OCI-LY3 (cell line): ENCODE results near the gene PDGFA.

Source experiments
- H2AFZ ChIP-seq: fragments of 200-600, 300-600 bp; shearing (Covaris generic); 2 replicates; pipeline ENCODE4 v1.6.0; 2014; ENCODE audit warnings: antibody characterized with exemption, low read depth, low read length
- H3K27ac ChIP-seq: fragments of 200-600, 300-600 bp; sonication (generic); 2 replicates; pipeline ENCODE4 v1.5.1; 2014; ENCODE audit warnings: mild to moderate bottlenecking, low read length, moderate library complexity, mixed read lengths
- H3K27me3 ChIP-seq: fragments of 200-600, 300-600 bp; sonication (generic); 2 replicates; pipeline ENCODE4 v1.6.1; 2014; ENCODE audit warnings: low read depth, low read length, mixed read lengths
- H3K36me3 ChIP-seq: fragments of 200-600, 300-600 bp; sonication (generic); replicated peaks from 2 replicates; pipeline ENCODE3; 2014; ENCODE audit warnings: low read depth, low read length, mixed read lengths
- H3K4me1 ChIP-seq: fragments of 300-600, 200-600 bp; sonication (generic); 2 replicates; pipeline ENCODE4 v1.6.1; 2014; ENCODE audit warnings: low read length, mixed read lengths
- H3K4me2 ChIP-seq: fragments of 200-600, 300-600 bp; sonication (generic); 2 replicates; pipeline ENCODE4 v1.6.1; 2014; ENCODE audit warnings: low read length, mixed read lengths
- H3K4me3 ChIP-seq: fragments of 300-600, 200-600 bp; sonication (generic); 2 replicates; pipeline ENCODE4 v1.5.1; 2014; ENCODE audit warnings: antibody characterized with exemption, mild to moderate bottlenecking, low read length, moderate library complexity
- H3K79me2 ChIP-seq: fragments of 300-600, 200-600 bp; shearing (Covaris generic); 2 replicates; pipeline ENCODE4 v1.6.1; 2014; ENCODE audit warnings: mild to moderate bottlenecking, low read length, mixed read lengths
- H3K9ac ChIP-seq: fragments of 300-600, 200-600 bp; shearing (Covaris generic); 2 replicates; pipeline ENCODE4 v1.6.0; 2014; ENCODE audit warnings: mild to moderate bottlenecking, low read length, moderate library complexity
- H3K9me3 ChIP-seq: fragments of 200-600, 300-600 bp; shearing (Covaris generic); 2 replicates; pipeline ENCODE4 v1.6.1; 2014; ENCODE audit warnings: low read length, mixed read lengths; ENCODE audit not compliant: insufficient read depth
- H4K20me1 ChIP-seq: fragments of 200-600, 300-600 bp; sonication (generic); 2 replicates; pipeline ENCODE4 v1.6.1; 2016; ENCODE audit warnings: low read length, mixed read lengths; ENCODE audit not compliant: insufficient read depth
- CTCF ChIP-seq: fragments of 200-600, 300-600 bp; sonication (generic); IDR thresholded peaks from 2 replicates; pipeline ENCODE4 v1.5.1; 2014; ENCODE audit warnings: antibody characterized with exemption, low read length, low read depth
- EZH2phosphoT487 ChIP-seq: fragments of 200-600 bp; shearing (Covaris generic); IDR thresholded peaks from 2 replicates; pipeline ENCODE4 v1.6.1; 2018; ENCODE audit warnings: antibody characterized with exemption, mixed run types, low read depth

PDGFA gene

GRCh38 chr7:532379-533143 is 12.9 kb upstream of the PDGFA start:
- H3K27ac ChIP-seq, result no peak overlapping the region
- no peaks in the 10 kb centered on the region for H4K20me1 ChIP-seq
- H3K4me2 ChIP-seq, result no peak overlapping the region
- no peak overlapping the region for H3K4me3 ChIP-seq
- no peaks in the 10 kb centered on the region for H3K4me1 ChIP-seq
- H3K27me3 ChIP-seq, result no peaks in the 10 kb centered on the region
- no peak overlapping the region for H3K9ac ChIP-seq
- TF ChIP-seq CTCF (no peak), EZH2phosphoT487 (no peak)
- no peak overlapping the region for H2AFZ ChIP-seq
- H3K9me3 ChIP-seq, result no peaks in the 10 kb centered on the region
- H3K79me2 ChIP-seq, result no peaks in the 10 kb centered on the region
- no peaks in the 10 kb centered on the region for H3K36me3 ChIP-seq

GRCh38 chr7:531777-532176 is 12.1 kb upstream of the PDGFA start:
- Histone ChIP-seq H3K9ac (no peak overlapping the region), H3K27me3 (no peaks in the 10 kb centered on the region), H4K20me1 (no peaks in the 10 kb centered on the region), H2AFZ (no peak overlapping the region), H3K9me3 (no peaks in the 10 kb centered on the region), H3K27ac (no peak overlapping the region), H3K36me3 (no peaks in the 10 kb centered on the region), H3K4me3 (no peak overlapping the region), H3K4me1 (no peaks in the 10 kb centered on the region), H3K79me2 (no peaks in the 10 kb centered on the region), H3K4me2 (no peak overlapping the region)
- TF ChIP-seq CTCF, result no peak
- no peak for TF ChIP-seq EZH2phosphoT487

- H3K4me3 ChIP-seq, result no peak overlapping the region
- H3K79me2 ChIP-seq, result no peaks in the 10 kb centered on the region
- no peaks in the 10 kb centered on the region for H3K9me3 ChIP-seq
- no peaks in the 10 kb centered on the region for H3K36me3 ChIP-seq
- no peak overlapping the region for H2AFZ ChIP-seq
- TF ChIP-seq EZH2phosphoT487, result no peak
- no peak for TF ChIP-seq CTCF
- no peak overlapping the region for H3K9ac ChIP-seq
- H3K4me1 ChIP-seq, result no peaks in the 10 kb centered on the region
- H3K4me2 ChIP-seq, result no peak overlapping the region
- H3K27ac ChIP-seq, result no peak overlapping the region
- no peaks in the 10 kb centered on the region for H4K20me1 ChIP-seq
- no peaks in the 10 kb centered on the region for H3K27me3 ChIP-seq
Observed at GRCh38 chr7:528451-528850, 8.8 kb upstream of the PDGFA start.

GRCh38 chr7:527723-528122 is 8.1 kb upstream of the PDGFA start:
- H3K79me2 ChIP-seq, result no peaks in the 10 kb centered on the region
- no peak overlapping the region for H3K4me3 ChIP-seq
- H3K4me1 ChIP-seq, result no peaks in the 10 kb centered on the region
- H3K9me3 ChIP-seq, result no peaks in the 10 kb centered on the region
- H3K4me2 ChIP-seq, result no peak overlapping the region
- no peak overlapping the region for H3K27ac ChIP-seq
- no peak overlapping the region for H3K9ac ChIP-seq
- H2AFZ ChIP-seq, result no peak overlapping the region
- TF ChIP-seq EZH2phosphoT487, result no peak
- TF ChIP-seq CTCF, result no peak
- H3K36me3 ChIP-seq, result no peaks in the 10 kb centered on the region
- no peaks in the 10 kb centered on the region for H4K20me1 ChIP-seq
- no peaks in the 10 kb centered on the region for H3K27me3 ChIP-seq
